Thoracic aorta (tissue), 2 donors: ENCODE results near the gene EPHA5. TPM values are rescaled to one million over a fixed set of nuclear protein-coding genes. Genes with fewer than 3 reads are reported as not detected.

Experiments
- ATAC-seq: fragments of 150-250 bp; one replicate; pipeline ENCODE4 v1.8.0; 2017; ENCODE audit warnings: low read depth; ENCODE audit not compliant: insufficient number of reproducible peaks, low FRiP score
- DNase-seq: peaks from one replicate; pipeline ENCODE4 v3.0.0-alpha.2; 2020; ENCODE audit warnings: low spot score
- H3K27ac ChIP-seq, 2 donors: fragments of 200-600 bp; sonication (generic); 1 replicate in 1 of 2; 2 replicates in 1 of 2; pipeline ENCODE4 v1.5.1; 2016; ENCODE audit warnings: mild to moderate bottlenecking in 2 of 2, moderate library complexity in 2 of 2
- H3K27me3 ChIP-seq: fragments of 200-600 bp; sonication (generic); replicated peaks from 2 replicates; pipeline ENCODE4 v1.6.0; 2016; ENCODE audit warnings: mild to moderate bottlenecking; ENCODE audit not compliant: insufficient read depth
- H3K36me3 ChIP-seq: fragments of 200-600 bp; sonication (generic); one replicate; pipeline ENCODE4 v1.5.1; 2016
- H3K4me1 ChIP-seq, 2 donors: fragments of 200-600 bp; sonication (generic); 1 replicate in 1 of 2; 2 replicates in 1 of 2; pipeline versions ENCODE4 v1.5.1 to v1.6.0; 2016; ENCODE audit warnings: low read depth in 2 of 2, mild to moderate bottlenecking in 1 of 2; ENCODE audit not compliant: control insufficient read depth in 1 of 2
- H3K4me3 ChIP-seq: fragments of 200-600 bp; sonication (generic); 2 replicates; pipeline ENCODE4 v1.5.1; 2016; ENCODE audit warnings: mild to moderate bottlenecking
- H3K9me3 ChIP-seq: fragments of 200-600 bp; sonication (generic); 2 replicates; pipeline ENCODE4 v1.5.1; 2016
- CTCF ChIP-seq: fragments of 200-600 bp; sonication (generic); IDR thresholded peaks from one replicate; pipeline ENCODE4 v1.5.1; 2019; ENCODE audit warnings: antibody characterized with exemption
- total RNA-seq, 2 donors: library from RNA; depleted of rRNA; stranded (reverse); fragments of >200 nt; gene quantifications; one replicate each; pipeline versions ENCODE4 v1.1.0 to v1.2.3, GENCODE V29; 2016

EPHA5 gene
- total RNA-seq, 2 donors from 2014 or later, result 0.27 to 0.92 TPM

- Histone ChIP-seq H3K4me1 (no peaks in the 10 kb centered on the region), H3K27ac (no peak overlapping the region), H3K4me3 (no peak overlapping the region), H3K9me3 (no peaks in the 10 kb centered on the region), H3K27me3 (peaks cover 2% of the 10 kb centered on the region), H3K36me3 (no peaks in the 10 kb centered on the region)
- DNase-seq (no peak), ATAC-seq (no peak)
- no peak for TF ChIP-seq CTCF
Measured at GRCh38 chr4:65552057-65552456, 118.2 kb downstream of the EPHA5 start.

DNA sequence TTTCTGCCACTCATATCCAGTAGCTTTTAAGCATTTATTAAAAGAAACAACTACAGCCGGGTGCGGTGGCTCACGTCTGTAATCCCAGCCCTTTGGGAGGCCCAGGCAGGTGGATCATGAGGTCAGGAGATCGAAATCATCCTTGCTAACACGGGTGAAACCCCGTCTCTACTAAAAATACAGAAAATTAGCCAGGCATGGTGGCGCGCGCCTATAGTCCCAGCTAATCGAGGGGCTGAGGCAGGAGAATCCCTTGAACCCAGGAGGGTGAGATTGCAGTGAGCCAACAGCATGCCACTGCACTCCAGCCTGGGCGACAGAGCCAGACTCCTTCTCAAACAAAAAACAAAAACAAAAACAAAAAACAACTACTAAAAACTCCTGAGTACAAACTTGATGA is 119.8 kb downstream of the EPHA5 start:
- ATAC-seq, result no peak
- TF ChIP-seq CTCF, result no peak
- DNase-seq, result no peak
- peaks cover 5% of the 10 kb centered on the region for H3K27me3 ChIP-seq
- no peaks in the 10 kb centered on the region for H3K36me3 ChIP-seq
- H3K4me3 ChIP-seq, result no peak overlapping the region
- H3K4me1 ChIP-seq, result no peaks in the 10 kb centered on the region
- H3K27ac ChIP-seq, result no peak overlapping the region
- no peaks in the 10 kb centered on the region for H3K9me3 ChIP-seq

- no peak for DNase-seq
- no peaks in the 10 kb centered on the region for H3K9me3 ChIP-seq
- peaks cover 5% of the 10 kb centered on the region for H3K27me3 ChIP-seq
- ATAC-seq, result no peak
- TF ChIP-seq CTCF, result no peak
- no peaks in the 10 kb centered on the region for H3K36me3 ChIP-seq
- no peak overlapping the region for H3K27ac ChIP-seq
- no peaks in the 10 kb centered on the region for H3K4me1 ChIP-seq
- no peak overlapping the region for H3K4me3 ChIP-seq
Measured at GRCh38 chr4:65546882-65547416, 123.3 kb downstream of the EPHA5 start.

- ATAC-seq (no peak), DNase-seq (no peak)
- no peak overlapping the region for H3K27ac ChIP-seq
- no peaks in the 10 kb centered on the region for H3K36me3 ChIP-seq
- no peak overlapping the region for H3K4me3 ChIP-seq
- no peak for TF ChIP-seq CTCF
- no peaks in the 10 kb centered on the region for H3K4me1 ChIP-seq
- H3K27me3 ChIP-seq, result no peaks in the 10 kb centered on the region
- H3K9me3 ChIP-seq, result no peaks in the 10 kb centered on the region
Measured at GRCh38 chr4:65538571-65538970, 131.7 kb downstream of the EPHA5 start.

- TF ChIP-seq CTCF, result no peak
- ATAC-seq (no peak), DNase-seq (no peak)
- Histone ChIP-seq H3K36me3 (no peaks in the 10 kb centered on the region), H3K27ac (no peak overlapping the region), H3K4me1 (no peaks in the 10 kb centered on the region), H3K27me3 (no peaks in the 10 kb centered on the region), H3K9me3 (no peaks in the 10 kb centered on the region), H3K4me3 (no peak overlapping the region)
Measured at GRCh38 chr4:65535113-65535512, 135.2 kb downstream of the EPHA5 start.
